Liver (tissue), 9 donors: ENCODE results near the gene CTSE. TPM values are rescaled to one million over a fixed set of nuclear protein-coding genes. Genes with fewer than 3 reads are reported as not detected.

ENCODE experiments used
- DNase-seq: peaks from one replicate; pipeline ENCODE4 v3.0.0-alpha.2; 2017; ENCODE audit warnings: low spot score
- H3K27ac ChIP-seq, 2 donors: one replicate each; pipeline ENCODE4 v1.7.0; 2013; ENCODE audit warnings: inconsistent platforms in 2 of 2, low read length in 2 of 2, control low read depth in 1 of 2, low read depth in 1 of 2, mild to moderate bottlenecking in 1 of 2
- H3K27me3 ChIP-seq, 4 donors: one replicate each; pipeline versions ENCODE4 v1.6.1 to v1.7.0; 2013; ENCODE audit warnings: low read length in 3 of 4, inconsistent platforms in 1 of 4, mild to moderate bottlenecking in 1 of 4, moderate library complexity in 1 of 4; ENCODE audit not compliant: control insufficient read depth in 4 of 4, insufficient read depth in 4 of 4
- H3K36me3 ChIP-seq, 4 donors: one replicate each; pipeline versions ENCODE4 v1.6.1 to v1.7.0; 2013; ENCODE audit warnings: low read length in 3 of 4, mild to moderate bottlenecking in 3 of 4, low read depth in 1 of 4, moderate library complexity in 1 of 4; ENCODE audit not compliant: control insufficient read depth in 4 of 4, insufficient read depth in 3 of 4
- H3K4me1 ChIP-seq, 4 donors: one replicate each; pipeline versions ENCODE4 v1.6.1 to v1.7.0; 2013; ENCODE audit warnings: low read length in 3 of 4, mild to moderate bottlenecking in 3 of 4, moderate library complexity in 1 of 4; ENCODE audit not compliant: control insufficient read depth in 4 of 4, insufficient read depth in 4 of 4
- H3K4me3 ChIP-seq, 3 donors: one replicate each; pipeline versions ENCODE4 v1.6.1 to v1.7.0; 2013; ENCODE audit warnings: low read length in 3 of 3, control low read depth in 1 of 3, low read depth in 1 of 3, mild to moderate bottlenecking in 1 of 3
- H3K9ac ChIP-seq, 2 donors: one replicate each; pipeline ENCODE4 v1.7.0; 2013; ENCODE audit warnings: low read length in 2 of 2, mild to moderate bottlenecking in 2 of 2, moderate library complexity in 2 of 2, control low read depth in 1 of 2, low read depth in 1 of 2
- H3K9me3 ChIP-seq, 4 donors: one replicate each; pipeline versions ENCODE4 v1.6.1 to v1.7.0; 2013; ENCODE audit warnings: low read length in 3 of 4; ENCODE audit not compliant: control insufficient read depth in 4 of 4
- ATF3 ChIP-seq: IDR thresholded peaks from 2 replicates; pipeline ENCODE4 v1.6.1; 2016; ENCODE audit warnings: antibody characterized with exemption
- FOXA1 ChIP-seq: IDR thresholded peaks from 2 replicates; pipeline ENCODE4 v1.6.1; 2016; ENCODE audit warnings: antibody characterized with exemption
- HNF4A ChIP-seq, 2 donors: conservative IDR thresholded peaks; 2 replicates each; pipeline ENCODE4 v1.6.1; 2016; ENCODE audit warnings: antibody characterized with exemption in 2 of 2, mild to moderate bottlenecking in 2 of 2
- HNF4G ChIP-seq: IDR thresholded peaks from 2 replicates; pipeline ENCODE4 v1.6.1; 2016; ENCODE audit warnings: antibody characterized with exemption
- MAX ChIP-seq: IDR thresholded peaks from 2 replicates; pipeline ENCODE4 v1.6.1; 2016; ENCODE audit warnings: antibody characterized with exemption
- RAD21 ChIP-seq, 2 donors: IDR thresholded peaks; 2 replicates each; pipeline ENCODE4 v1.6.1; 2016; ENCODE audit warnings: antibody characterized with exemption in 2 of 2, mild to moderate bottlenecking in 2 of 2
- RXRA ChIP-seq, 2 donors: IDR thresholded peaks; 2 replicates each; pipeline ENCODE4 v1.6.1; 2017 to 2018; ENCODE audit warnings: antibody characterized with exemption in 2 of 2, mild to moderate bottlenecking in 1 of 2
- SP1 ChIP-seq: IDR thresholded peaks from 2 replicates; pipeline ENCODE4 v1.6.1; 2018; ENCODE audit warnings: antibody characterized with exemption, mild to moderate bottlenecking
- TAF1 ChIP-seq: conservative IDR thresholded peaks from 2 replicates; pipeline ENCODE4 v1.6.1; 2016; ENCODE audit warnings: antibody characterized with exemption, mild to moderate bottlenecking
- YY1 ChIP-seq: IDR thresholded peaks from 2 replicates; pipeline ENCODE4 v1.6.1; 2016; ENCODE audit warnings: antibody characterized with exemption, mild to moderate bottlenecking
- WGBS: extraction: QIAGEN DNeasy Blood & Tissue Kit; methylation state at CpG from one replicate; pipeline ENCODE4 v1.1.7; 2013; 5-methylcytosine and 5-hydroxymethylcytosine counted together
- polyA plus RNA-seq, 2 donors: library from polyadenylated mRNA; stranded (reverse) in 1 of 2; unstranded in 1 of 2; fragments of 200-250 nt in 1 of 2; fragments of >200 nt in 1 of 2; fragmentation: Nextera tagmentation in 1 of 2; extraction: Ambion mirVana in 1 of 2; gene quantifications; one replicate each; pipeline versions ENCODE4 v1.2.1 to v1.2.3, GENCODE V29; 2013 to 2015
- total RNA-seq, 2 donors: library from RNA; depleted of rRNA; stranded (reverse); fragments of >200 nt; gene quantifications; one replicate each; pipeline ENCODE4 v1.2.3, GENCODE V29; 2014
- TF ChIP-seq, protein P1 (sequence below): fragments of 150-350 bp; IDR thresholded peaks from 2 replicates; pipeline ENCODE4 v1.5.1; 2017; ENCODE audit warnings: improper control_type of control experiment, low read depth, low read length; ENCODE audit not compliant: missing input control
- TF ChIP-seq, protein P2 (sequence below): IDR thresholded peaks from 2 replicates; pipeline ENCODE4 v1.6.1; 2016; ENCODE audit warnings: antibody characterized with exemption, mild to moderate bottlenecking
- donor health status: healthy.
- donor health status: healthy.
- donor health status: healthy.
- donor health status: healthy.
- donor health status: healthy.

The CTSE gene
- total and polyA plus RNA-seq, 4 donors: under 0.01 to 32.8 (median 0.06) TPM

DNA sequence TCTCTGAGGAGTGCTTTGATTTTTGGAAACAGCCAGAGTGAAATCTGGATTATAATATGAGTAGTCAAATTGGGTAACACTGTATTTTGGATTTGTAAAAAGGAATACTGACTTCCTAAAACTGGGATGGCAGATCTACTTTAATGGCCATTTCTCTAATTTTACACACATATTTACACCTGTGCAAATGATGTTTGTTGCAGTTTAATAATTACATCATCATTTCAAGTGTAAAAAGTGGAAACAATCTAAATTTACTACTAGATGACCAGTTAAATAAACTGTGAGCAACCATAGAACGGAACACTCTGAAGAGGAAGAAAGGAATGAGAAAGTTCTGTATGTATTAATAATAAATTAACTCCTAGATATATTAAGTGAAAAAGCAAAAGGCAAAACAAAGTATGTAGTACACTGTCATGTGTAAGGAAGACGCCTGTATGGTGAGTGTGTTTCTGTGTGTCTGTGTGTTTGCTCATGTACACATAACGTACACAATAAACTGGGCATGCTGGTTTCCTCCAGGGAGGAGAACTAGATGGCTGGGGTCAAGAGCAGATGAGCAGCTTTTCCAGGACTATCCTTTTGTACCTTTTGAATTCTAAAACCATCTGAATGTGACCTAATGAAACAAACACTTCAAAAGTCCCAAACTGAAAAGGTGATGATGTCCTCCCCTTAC, 26.4 kb upstream of the CTSE start (continued):
- no peak for TF ChIP-seq MAX
- TF ChIP-seq TAF1: no peak
- TF ChIP-seq FOXA1: no peak
- TF ChIP-seq RAD21 (IDR thresholded peaks at IDR 0.05): no peak
- no peak for TF ChIP-seq ATF3

GRCh38 chr1:206049293-206049692, 25.6 kb upstream of the CTSE start:
- Histone ChIP-seq H3K36me3 (no peaks in the 10 kb centered on the region), H3K9ac (no peak overlapping the region), H3K4me1 (peaks cover 0 to 24% (median 16%) of the 10 kb centered on the region in 4 donors), H3K4me3 (no peak overlapping the region), H3K27ac (no peak overlapping the region), H3K9me3 (no peaks in the 10 kb centered on the region), H3K27me3 (no peaks in the 10 kb centered on the region)
- TF ChIP-seq, protein P1, sequence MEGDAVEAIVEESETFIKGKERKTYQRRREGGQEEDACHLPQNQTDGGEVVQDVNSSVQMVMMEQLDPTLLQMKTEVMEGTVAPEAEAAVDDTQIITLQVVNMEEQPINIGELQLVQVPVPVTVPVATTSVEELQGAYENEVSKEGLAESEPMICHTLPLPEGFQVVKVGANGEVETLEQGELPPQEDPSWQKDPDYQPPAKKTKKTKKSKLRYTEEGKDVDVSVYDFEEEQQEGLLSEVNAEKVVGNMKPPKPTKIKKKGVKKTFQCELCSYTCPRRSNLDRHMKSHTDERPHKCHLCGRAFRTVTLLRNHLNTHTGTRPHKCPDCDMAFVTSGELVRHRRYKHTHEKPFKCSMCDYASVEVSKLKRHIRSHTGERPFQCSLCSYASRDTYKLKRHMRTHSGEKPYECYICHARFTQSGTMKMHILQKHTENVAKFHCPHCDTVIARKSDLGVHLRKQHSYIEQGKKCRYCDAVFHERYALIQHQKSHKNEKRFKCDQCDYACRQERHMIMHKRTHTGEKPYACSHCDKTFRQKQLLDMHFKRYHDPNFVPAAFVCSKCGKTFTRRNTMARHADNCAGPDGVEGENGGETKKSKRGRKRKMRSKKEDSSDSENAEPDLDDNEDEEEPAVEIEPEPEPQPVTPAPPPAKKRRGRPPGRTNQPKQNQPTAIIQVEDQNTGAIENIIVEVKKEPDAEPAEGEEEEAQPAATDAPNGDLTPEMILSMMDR: no peak
- TF ChIP-seq MAX (no peak), YY1 (no peak), RXRA (IDR thresholded peaks at IDR 0.05) (no peak)
- TF ChIP-seq, protein P2, sequence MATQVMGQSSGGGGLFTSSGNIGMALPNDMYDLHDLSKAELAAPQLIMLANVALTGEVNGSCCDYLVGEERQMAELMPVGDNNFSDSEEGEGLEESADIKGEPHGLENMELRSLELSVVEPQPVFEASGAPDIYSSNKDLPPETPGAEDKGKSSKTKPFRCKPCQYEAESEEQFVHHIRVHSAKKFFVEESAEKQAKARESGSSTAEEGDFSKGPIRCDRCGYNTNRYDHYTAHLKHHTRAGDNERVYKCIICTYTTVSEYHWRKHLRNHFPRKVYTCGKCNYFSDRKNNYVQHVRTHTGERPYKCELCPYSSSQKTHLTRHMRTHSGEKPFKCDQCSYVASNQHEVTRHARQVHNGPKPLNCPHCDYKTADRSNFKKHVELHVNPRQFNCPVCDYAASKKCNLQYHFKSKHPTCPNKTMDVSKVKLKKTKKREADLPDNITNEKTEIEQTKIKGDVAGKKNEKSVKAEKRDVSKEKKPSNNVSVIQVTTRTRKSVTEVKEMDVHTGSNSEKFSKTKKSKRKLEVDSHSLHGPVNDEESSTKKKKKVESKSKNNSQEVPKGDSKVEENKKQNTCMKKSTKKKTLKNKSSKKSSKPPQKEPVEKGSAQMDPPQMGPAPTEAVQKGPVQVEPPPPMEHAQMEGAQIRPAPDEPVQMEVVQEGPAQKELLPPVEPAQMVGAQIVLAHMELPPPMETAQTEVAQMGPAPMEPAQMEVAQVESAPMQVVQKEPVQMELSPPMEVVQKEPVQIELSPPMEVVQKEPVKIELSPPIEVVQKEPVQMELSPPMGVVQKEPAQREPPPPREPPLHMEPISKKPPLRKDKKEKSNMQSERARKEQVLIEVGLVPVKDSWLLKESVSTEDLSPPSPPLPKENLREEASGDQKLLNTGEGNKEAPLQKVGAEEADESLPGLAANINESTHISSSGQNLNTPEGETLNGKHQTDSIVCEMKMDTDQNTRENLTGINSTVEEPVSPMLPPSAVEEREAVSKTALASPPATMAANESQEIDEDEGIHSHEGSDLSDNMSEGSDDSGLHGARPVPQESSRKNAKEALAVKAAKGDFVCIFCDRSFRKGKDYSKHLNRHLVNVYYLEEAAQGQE: no peak
- DNase-seq: no peak

DNA sequence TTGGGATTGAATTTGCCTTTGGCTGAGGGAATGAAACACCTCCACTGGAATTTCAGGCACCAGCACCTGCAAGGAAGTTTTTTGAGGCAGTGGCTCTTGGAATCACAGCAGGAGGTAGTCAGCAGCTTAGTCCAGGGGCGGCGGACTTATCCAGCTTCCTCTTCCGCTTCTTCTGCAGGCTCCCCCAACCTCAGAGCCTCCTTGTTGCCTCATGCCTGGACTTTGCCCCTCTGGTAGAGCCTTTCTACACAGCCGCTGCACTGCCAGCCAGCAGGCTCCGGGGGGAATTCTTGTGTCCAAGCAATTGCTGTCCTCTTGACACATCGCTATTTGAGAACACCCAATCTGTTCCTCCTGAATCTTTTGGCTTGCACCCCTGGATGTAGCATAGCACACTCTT, 24.9 kb upstream of the CTSE start:
- Histone ChIP-seq H3K9ac (no peak overlapping the region), H3K4me3 (no peak overlapping the region), H3K9me3 (no peaks in the 10 kb centered on the region), H3K4me1 (peaks cover 0 to 18% (median 13%) of the 10 kb centered on the region in 4 donors), H3K27me3 (no peaks in the 10 kb centered on the region), H3K27ac (no peak overlapping the region), H3K36me3 (no peaks in the 10 kb centered on the region)
- TF ChIP-seq HNF4G (peak; percentile 85), RAD21 (IDR thresholded peaks at IDR 0.05) (peak in 1 of 2 donors; percentile 14), SP1 (peak; percentile 67), MAX (no peak), FOXA1 (no peak), RXRA (IDR thresholded peaks at IDR 0.05) (peak; percentile 12 to 20), YY1 (no peak), HNF4A (conservative IDR thresholded peaks at IDR 0.05) (peak; percentile 87 to 92), ATF3 (peak; percentile 78)
- TF ChIP-seq, protein P1: no peak
- 34% methylated on average over 6 of the region's 6 CpGs for WGBS
- DNase-seq: peak; percentile 57
